ENCODE results near the gene RAI1. TPM values are rescaled to one million over a fixed set of nuclear protein-coding genes. Genes with fewer than 3 reads are reported as not detected.

Gene RAI1
- total RNA-seq, 1 donor from 2014 or later = 28.8 TPM

DNA sequence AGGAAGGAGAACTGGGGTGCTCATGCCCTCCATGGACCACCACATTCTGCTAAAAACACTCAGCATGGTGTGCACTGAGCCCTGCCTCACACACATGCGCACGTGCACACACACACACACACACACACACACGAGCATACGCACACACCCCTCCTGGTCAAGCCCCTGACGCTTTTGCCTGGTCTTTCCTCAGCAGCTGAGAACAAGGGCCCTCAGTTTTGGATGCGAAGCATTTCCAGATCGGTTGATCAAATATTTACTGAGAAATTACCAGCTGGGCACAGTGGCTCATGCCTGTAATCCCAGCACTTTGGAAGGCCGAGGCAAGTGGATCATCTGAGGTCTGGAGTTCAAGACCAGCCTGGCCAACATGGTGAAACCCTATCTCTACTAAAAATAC lies 20.1 kb upstream of the RAI1 start:
- intact Hi-C loops (cut with DNase I) = no loop called here
- DNase-seq (ENCODE audit: low spot score) = no peak

DNA sequence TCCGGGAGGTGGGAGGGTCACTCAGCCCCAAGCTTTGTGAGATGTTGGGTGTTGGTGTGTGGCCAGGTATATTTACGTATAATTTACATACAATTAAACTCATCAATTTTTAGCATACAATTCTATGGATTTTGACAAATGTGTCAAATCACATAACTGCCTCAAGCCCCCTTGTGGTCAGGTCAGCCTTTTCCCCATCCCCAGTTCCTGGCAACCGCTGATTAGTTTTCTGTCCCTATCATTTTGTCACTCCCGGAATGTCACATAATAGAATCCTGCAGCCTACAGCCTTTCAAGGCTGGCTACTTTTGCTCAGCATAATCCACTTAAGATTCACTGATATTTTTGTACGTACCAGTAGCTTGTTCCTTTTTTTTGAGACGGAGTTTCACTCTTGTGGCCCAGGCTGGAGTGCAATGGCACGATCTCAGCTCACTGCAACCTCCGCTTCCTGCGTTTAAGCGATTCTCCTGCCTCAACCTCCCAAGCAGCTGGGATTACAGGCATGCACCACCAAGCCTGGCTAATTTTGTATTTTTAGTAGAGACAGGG lies 19.3 kb upstream of the RAI1 start:
- intact Hi-C loops (cut with DNase I) = no loop called here
- no peak for DNase-seq (ENCODE audit: low spot score)

DNA sequence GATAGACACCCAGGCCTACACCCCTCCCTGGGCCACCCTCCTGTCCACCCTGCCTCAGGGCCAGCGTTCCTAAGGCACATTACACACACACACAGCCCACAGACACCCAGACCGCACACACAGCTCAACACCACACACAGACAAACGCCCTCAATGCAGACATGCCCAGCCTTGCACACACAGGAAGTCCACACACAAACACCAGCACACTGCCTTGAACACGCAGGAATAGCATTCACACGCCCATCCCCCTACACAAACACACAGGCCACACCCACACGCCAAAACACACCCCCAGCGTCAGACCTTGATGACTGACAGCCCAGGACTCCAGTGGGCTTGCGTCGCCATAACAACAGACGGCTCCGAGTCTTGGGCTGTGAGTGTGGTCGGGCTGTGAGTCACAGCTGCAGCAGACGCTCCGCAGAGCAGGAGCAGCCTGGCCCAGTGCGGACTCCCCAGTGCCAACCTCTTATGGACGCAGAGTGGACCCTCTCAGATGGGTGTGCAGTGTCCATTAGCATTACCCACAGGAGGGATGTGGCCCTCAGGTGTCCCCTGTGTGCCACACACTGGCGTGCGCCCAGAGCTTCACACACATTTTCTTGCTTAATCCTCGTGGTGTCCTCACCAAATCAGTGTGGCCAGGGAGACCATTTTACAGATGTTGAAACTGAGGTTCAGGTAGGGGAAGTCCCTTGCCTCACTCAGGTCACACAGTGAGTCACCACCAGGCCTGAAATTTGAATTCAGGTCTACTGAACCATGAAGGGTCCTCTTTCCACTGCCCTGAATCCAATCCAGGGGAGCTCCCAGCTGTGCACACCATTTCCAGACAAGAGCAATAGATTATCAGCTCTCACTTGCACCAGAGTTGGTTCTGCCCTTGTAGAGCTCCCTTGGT lies 17.8 kb upstream of the RAI1 start:
- DNase-seq (ENCODE audit: low spot score) = no peak
- intact Hi-C loops (cut with DNase I) = no loop called here

DNA sequence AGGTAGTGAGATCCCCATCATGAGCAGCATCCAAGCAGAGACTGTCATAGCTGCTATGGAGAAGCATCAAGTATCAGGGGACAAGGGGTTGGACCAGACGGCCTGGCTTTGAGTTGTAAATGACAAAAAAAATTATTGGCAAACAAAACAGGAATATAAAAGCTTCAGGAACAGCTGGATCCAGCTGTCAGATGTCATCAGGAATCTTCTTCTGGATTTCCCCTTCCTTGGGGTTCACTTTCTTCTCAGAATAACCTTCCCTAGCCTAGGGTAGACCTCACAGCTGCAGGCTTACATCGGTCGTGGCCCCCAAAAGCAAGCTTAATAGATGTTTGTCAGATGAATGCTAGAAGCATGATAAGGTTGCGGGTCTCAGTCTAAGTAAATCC lies 17.2 kb upstream of the RAI1 start:
- intact Hi-C loops (cut with DNase I) = no loop called here
- DNase-seq (ENCODE audit: low spot score) = no peak

DNA sequence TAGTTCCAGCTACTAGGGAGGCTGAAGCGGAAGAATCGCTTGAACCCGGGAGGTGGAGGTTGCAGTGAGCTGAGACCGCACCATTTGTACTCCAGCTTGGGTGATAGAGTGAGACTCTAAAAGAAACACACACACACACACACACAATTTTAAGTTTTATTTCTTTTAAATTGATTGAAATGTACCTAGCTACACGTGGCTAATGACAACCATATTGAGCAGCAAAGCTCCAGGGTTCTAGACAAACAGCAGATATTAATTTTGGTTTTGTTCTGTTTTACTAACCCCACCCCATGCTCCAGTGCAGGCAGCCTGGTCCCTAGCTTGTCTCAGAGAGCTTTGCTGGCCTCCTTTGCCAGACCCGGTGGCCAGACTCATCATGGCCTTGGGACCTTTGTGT lies 16.0 kb upstream of the RAI1 start:
- DNase-seq (ENCODE audit: low spot score) = no peak
- intact Hi-C loops (cut with DNase I) = no loop called here

DNA sequence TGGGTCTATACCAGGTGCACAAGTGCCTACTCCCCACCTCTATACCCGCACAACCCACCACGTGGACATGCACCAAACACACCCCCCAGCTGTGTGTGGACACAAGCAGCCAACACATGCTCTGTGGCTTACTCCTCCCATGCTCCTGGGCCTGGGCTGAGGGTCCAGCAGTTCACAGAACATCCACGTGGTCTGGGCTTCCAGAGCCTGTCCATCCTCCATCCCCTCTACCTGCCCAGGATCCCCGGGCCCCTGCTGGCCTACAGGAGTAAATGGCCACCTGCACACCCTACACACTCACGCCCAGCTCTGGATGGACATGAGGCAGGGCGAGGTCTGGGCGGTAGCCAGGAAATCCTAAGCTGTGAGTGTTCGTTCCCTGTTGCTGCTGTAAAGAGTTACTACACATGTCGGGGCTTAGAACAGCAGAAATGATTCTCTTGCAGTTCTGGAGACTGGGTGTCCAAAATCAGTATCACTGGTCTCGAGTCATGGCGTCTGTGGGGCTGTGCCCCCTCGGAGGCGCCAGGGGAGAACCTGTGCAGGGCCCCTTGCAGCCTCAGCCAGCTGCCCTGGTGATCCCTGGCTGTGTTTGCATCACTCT lies 15.0 kb upstream of the RAI1 start:
- DNase-seq (ENCODE audit: low spot score) = no peak
- intact Hi-C loops (cut with DNase I) = no loop called here

DNA sequence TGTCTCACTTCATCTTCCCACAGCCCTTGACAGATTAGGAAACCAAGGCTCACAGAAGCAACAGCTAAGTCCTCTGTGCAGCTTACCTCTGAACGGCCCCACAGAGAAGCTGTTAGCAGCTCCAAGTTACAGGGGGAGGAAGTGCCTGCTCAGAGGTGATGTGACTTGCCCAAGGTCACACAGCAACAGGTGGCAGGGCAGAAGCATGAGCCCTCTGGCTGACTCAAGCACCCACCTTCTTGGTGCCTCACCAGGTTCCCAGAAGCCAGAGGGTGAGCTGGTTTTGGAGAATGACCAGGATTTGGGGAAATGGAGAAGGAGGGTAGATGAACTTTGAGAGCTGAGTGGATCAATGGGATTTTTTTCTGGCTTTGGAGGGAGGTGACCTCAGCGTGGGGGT lies 14.0 kb upstream of the RAI1 start:
- no peak for DNase-seq (ENCODE audit: low spot score)
- intact Hi-C loops (cut with DNase I) = no loop called here

DNA sequence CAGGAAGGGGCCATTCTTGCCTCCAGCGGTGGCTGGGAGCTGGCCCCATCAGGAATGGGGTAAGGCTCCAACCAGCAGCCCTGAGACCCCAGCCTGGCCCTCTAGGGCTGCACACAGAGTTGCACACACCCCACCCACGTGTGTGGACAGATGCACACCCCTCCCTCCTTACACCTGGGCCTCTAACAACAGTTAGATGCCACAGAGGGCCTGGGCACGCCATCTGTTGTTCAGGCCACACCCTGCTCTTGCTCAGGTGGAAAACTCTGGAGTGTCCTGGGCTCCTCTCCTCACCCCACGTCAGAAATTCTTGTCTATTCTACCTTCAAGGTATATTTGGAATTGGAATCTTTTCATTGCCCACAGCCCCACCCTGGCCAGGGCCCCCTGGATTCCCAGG lies 13.3 kb upstream of the RAI1 start:
- intact Hi-C loops (cut with DNase I) = no loop called here
- DNase-seq (ENCODE audit: low spot score) = no peak

DNA sequence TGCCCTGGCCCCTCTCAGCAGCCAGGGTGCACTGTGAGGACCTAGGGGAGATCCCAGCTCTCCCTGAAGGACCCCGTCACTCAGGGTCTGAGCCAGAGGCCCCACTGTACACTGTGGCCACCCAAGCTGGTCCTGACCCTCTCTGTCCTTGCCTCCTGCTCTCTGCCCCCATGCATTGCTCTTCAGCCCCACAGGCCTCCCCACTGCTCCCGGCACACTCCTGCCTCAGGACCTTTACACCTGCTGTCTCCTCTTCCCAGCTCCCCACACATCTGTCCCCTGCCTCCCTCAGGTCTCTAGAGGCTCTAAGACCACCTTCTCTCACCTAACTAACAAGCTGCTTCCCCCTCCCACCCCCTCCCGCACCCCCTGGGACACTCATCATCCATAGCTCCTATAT lies 12.9 kb upstream of the RAI1 start:
- DNase-seq (ENCODE audit: low spot score) = no peak
- intact Hi-C loops (cut with DNase I) = no loop called here

DNA sequence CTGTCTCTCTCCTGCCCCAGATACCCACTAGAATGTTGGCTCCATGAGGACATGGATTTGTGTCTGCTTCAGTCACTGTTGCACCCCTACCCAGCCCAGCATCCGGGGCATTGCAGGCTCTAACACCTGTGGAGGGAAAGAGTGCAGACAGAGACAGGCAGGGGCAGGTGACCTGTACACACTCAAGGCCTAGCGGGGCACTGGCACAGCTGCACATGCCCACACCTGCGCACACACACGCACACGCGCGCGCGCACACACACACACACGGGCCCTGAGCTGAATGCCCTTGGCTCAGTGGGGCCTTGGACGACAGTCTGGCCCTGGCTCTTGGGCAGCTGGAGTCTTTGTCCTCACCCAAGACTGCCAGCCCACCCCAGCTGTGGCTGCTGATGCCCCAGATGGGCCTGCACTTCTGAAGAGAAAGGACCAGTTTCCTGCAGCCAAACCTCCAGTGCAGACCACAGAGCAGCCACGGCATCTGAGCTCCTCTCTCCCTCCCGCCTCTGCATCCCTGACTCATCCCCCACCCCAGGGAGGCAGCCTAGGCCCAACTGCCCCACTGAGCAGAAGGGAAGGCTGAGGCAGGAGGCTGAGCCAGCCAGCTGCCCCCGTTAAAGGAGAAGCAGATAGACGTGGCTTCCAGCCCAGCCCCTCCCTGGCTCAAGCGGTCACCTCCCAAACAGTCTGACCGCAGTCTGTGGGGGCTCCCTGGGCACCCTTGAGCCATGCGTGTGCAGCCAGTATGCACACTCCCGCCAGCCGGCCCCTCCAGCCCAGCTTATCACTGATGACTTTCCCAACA lies 12.3 kb upstream of the RAI1 start:
- intact Hi-C loops (cut with DNase I) = no loop called here
- DNase-seq (ENCODE audit: low spot score) = no peak

DNA sequence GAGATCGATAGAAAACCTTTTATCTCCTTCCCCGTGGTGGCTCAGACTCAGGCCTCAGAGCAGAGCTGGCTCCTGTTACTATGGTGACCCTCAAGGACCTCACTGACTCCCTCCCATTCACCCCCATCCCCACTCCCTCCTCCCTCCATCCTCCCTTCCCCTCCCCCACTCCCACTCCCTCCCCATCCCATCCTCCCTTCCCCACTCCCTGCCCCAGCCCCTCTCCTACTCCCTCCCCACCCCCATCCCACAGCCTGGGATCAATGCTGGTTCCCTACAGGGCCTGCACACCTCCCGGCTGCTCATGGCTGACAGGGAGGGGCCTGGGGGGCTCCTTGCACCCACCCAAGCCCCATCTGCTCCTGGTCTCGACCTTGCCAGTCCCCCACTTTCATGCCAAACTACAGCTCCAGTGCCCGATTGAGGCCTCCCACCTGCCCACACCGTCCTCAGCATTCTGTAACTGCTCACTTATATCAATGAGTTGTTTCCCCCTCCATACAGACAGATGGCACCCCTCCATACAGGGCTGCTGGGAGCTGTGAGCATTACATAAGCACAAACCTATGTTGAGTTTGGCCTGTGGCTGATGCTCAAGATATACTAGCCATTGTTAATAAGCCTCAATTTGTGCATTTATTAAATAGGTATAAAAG lies 11.6 kb upstream of the RAI1 start:
- intact Hi-C loops (cut with DNase I) = no loop called here
- DNase-seq (ENCODE audit: low spot score) = no peak

DNA sequence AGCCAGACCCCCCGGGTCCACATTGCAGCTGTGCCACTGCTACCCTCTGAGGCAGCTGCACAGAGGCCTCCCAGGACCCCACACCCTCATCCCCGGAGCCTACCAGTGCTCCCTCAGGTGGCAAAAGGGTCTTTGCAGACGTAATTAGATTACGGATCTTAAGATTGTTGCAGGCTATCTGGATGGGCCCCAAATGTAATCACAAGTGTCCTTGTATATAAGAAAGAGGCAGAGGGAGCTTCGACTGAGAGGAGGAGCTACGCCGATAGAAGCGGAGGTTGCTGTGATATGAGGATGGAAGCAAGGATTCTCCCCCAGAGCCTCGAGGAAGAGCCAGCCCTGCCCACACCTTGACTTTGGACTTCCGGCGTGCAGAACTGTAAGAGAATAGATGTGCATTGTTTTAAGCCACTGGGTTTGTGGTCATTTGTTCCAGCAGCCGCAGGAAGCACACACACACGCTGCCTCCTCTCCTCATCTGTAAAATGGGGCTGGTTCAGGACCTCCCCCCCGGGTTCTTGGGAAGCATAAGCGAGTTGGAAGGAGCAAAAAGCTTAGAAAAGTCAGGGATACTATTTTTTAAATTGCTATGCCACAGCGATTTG lies 10.5 kb upstream of the RAI1 start:
- intact Hi-C loops (cut with DNase I) = no loop called here
- DNase-seq (ENCODE audit: low spot score) = no peak

DNA sequence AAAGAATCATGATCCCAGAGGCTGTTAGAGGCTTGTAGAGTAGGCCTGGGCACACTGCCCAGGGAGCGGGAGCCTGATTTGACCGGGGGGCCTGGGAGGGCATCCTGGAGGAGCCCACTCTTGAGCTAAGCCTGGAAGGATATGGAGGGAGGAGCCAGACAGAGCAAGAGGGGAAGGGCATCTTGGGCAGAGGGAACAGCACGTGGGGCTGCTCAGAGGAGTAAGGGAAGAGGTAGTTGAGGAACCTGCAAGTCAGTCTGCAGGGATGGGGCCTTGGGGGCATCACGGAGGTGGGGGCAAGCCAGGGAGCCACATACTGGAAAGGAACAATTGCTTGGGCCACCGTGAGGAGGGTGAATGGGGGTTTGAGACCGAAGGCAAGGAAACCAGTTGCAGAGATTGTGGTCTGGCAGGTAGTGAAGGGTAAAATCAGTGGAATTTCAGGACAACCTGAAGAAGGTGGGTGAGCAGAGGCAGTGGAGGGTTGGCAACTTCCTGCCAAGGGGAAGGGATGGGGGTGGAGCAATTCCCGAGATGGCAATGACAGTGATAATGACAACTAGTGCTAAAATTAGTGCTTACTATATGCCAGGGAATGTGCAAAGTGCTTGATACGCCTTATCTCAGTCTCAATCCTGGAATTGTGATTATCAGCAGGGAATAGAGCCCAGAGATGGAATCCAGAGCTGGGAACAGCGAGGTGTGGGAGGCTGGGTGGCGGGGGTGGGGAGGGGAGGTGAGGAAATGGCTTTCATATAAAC lies 9.7 kb upstream of the RAI1 start:
- no peak for DNase-seq (ENCODE audit: low spot score)
- intact Hi-C loops (cut with DNase I) = no loop called here

DNA sequence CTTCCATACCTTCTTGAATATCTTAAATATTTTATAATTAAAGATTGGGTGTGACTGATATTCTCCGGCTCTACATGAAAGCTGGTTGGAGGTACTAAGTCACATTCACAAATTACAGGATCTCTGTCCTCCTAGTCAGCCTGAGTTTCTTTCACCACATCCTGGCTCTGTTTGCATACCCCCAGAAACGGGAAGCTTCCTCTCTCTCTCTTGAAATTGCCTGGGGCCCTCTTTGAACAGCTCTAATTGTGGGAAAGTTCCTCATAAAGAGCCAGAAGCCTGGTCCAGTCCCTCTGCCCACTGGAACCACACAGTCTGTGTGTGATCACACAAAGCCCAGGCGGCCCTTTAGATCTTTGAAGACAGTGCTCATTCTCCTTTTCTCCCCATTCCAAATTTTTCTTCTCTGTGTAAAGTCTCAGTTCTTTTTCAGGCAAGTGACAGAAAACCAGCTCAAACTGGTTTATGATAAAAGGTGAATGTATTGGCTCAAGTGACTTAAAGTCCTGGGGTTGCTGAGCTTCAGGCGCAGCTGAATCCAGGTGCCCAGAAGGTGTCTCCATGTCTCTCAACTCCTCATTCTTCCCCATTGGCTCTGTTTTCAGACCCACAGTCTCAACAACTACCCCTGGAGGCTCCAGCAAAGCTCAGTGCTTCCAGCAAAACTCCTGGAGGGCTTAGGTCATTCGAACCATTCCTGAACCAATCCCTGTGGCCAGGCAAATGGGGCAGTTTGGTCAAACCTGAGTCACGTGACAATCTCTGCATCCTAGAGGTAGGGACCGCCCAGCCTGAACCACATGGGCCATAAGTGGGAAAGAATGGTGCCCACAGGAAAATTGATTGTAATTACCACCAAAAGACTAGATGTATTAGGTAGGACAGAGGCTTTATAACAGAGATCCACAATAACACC lies 8.5 kb upstream of the RAI1 start:
- intact Hi-C loops (cut with DNase I) = no loop called here

DNA sequence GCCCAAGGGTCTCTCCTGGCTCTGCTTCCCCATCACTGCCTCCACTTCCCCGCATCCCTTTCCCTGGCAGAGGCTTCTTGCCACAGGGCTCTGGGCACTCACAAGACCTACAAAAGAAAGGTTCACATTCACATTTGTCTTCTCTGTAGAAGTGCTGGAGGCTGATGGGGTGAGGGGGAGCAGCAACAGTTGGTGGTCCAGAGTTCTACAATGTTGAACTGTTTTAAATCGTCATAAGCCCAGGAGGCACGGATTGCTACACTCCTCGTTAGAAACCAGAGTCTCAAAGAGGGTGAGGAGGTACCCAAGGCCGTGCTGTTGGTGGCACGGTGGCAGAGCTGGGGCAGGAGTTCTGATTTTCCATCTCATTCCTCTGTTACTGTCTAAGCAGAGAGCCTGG lies 5.8 kb upstream of the RAI1 start:
- intact Hi-C loops (cut with DNase I) = no loop called here
- no peak for DNase-seq (ENCODE audit: low spot score)

More for the DNA sequence above, 8.5 kb upstream of the RAI1 start:
- no peak for DNase-seq (ENCODE audit: low spot score)

DNA sequence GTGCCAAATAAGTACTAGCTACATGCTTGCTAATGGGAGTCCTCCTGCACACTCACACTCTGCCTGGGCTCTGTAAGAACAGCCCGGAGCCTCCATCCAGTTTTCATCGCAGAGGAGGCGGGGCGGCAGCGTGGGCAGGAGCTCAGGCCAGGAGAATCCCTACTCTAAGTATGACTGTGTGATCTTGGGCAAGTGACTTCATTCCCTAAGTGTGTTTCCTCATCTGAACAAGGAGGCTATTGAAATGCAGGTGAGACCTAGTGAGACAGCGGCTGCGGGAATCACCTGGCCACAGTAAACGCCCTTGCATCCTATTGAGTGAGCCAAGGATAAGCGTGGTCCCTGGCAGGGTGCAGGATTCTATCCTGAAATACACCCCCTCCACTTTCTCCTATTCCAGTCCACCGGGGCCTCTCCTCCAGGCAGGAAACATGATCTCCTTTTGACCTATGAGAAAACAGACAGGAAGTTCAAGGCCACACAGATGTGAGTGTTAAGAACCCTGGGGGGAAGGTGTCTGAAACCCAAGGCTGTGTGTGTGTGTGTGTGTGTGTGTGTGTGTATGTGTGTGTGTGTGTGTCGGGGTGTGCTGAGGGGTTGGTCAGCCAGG lies 5.2 kb upstream of the RAI1 start:
- no peak for DNase-seq (ENCODE audit: low spot score)
- intact Hi-C loops (cut with DNase I) = no loop called here

DNA sequence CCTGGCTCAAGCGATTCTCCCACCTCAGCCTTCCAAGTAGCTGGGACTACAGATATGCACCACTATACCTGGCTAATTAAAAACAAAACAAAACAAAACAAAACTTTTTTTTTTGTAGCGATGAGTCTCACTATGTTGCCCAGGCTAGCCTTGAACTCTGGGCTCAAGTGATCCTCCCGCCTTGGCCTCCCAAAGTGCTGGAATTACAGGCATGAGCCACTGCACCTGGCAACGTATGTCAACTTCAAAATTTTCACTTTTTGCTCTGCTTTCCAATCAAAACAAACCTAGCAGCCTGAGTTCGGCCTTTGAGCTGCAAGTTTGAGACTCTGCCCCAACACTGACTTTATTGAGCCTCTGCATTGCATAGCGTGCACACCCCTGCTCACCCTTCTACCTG lies 4.5 kb upstream of the RAI1 start:
- DNase-seq (ENCODE audit: low spot score) = no peak
- intact Hi-C loops (cut with DNase I) = no loop called here
